K562 (cell line): ENCODE data around the gene PHF10. TPM values are rescaled to one million over a fixed set of nuclear protein-coding genes. Genes with fewer than 3 reads are reported as not detected.

Source experiments
- ATAC-seq: fragments of 200-7000 bp; cut with Tn5 transposase; 3 replicates; pipeline ENCODE4 v1.9.1; 2020; ENCODE audit warnings: moderate library complexity
- BruUV-seq: library from RNA; stranded (reverse); fragments of 400-500 nt; replicated peaks from 2 replicates; lab custom pipeline; 2021; lab: Mats Ljungman, UMichigan
- CTCF ChIA-PET: fragments of 300-600 bp; formaldehyde crosslinking; extraction: SDS; loops from one replicate; lab custom pipeline; 2021; ENCODE audit warnings: low intra/inter-chr PET ratio; lab: Yijun Ruan, JAX
- POLR2A ChIA-PET: fragments of 300-600, 350-650 bp; sonication (Branson Sonifier 250); formaldehyde crosslinking; extraction: SDS; loops from one replicate; lab custom pipeline; 2021; ENCODE audit warnings: antibody characterized with exemption, inconsistent platforms; lab: Yijun Ruan, JAX
- DNase-seq, 4 experiments: peaks; one replicate each; pipeline versions ENCODE4 v3.0.0 to v3.0.0-alpha.2; 2011 to 2018; ENCODE audit warnings: low spot score in 3 of 4, mixed read lengths in 3 of 4; ENCODE audit errors: extremely low read depth in 1 of 4
- FAIRE-seq: peaks from 2 replicates; lab custom pipeline; 2011; peaks lifted over from hg19 to GRCh38; lab: Jason Lieb, UNC
- H2AFZ ChIP-seq: 2 replicates; pipeline ENCODE4 v1.6.0; 2011; ENCODE audit warnings: low read depth, low read length, control low read depth, inconsistent platforms
- H3K27ac ChIP-seq: fragments of 200-600 bp; 3 replicates; pipeline ENCODE4 v1.8.0; 2011; ENCODE audit warnings: low read depth, mild to moderate bottlenecking, control low read depth, inconsistent platforms, low read length, moderate library complexity, mixed read lengths; ENCODE audit errors: extremely low read depth
- H3K27me3 ChIP-seq, 2 experiments: fragments of 300-600 bp in 1 of 2; 2 replicates in 1 of 2; 3 replicates in 1 of 2; pipeline versions ENCODE4 v1.6.0 to v1.8.0; 2011; ENCODE audit warnings: inconsistent platforms in 2 of 2, low read length in 2 of 2, mild to moderate bottlenecking in 1 of 2, mixed read lengths in 1 of 2, moderate library complexity in 1 of 2; ENCODE audit not compliant: control insufficient read depth in 2 of 2, insufficient read depth in 2 of 2
- H3K36me3 ChIP-seq: fragments of 300-600 bp; 3 replicates; pipeline ENCODE4 v1.8.0; 2011; ENCODE audit warnings: mild to moderate bottlenecking, low read length, inconsistent platforms; ENCODE audit not compliant: control insufficient read depth, insufficient read depth
- H3K4me1 ChIP-seq, 2 experiments: fragments of 200-600 bp in 1 of 2; replicated peaks in 1 of 2; 2 replicates in 1 of 2; 3 replicates in 1 of 2; pipeline versions ENCODE4 v1.5.1 to v1.8.0; 2011; ENCODE audit warnings: inconsistent platforms in 2 of 2, low read length in 2 of 2, mild to moderate bottlenecking in 1 of 2, mixed read lengths in 1 of 2, moderate library complexity in 1 of 2; ENCODE audit not compliant: control insufficient read depth in 2 of 2, insufficient read depth in 2 of 2
- H3K4me2 ChIP-seq: 2 replicates; pipeline ENCODE4 v1.6.1; 2011; ENCODE audit warnings: low read length, control low read depth, inconsistent platforms, mixed read lengths; ENCODE audit not compliant: insufficient read depth
- H3K4me3 ChIP-seq: fragments of 200-600 bp; sonication (generic), shearing (Covaris generic); 2 replicates; pipeline ENCODE4 v1.5.1; 2016; ENCODE audit warnings: control low read depth, inconsistent platforms
- H3K79me2 ChIP-seq: fragments of 200-600 bp; 3 replicates; pipeline ENCODE4 v1.8.0; 2011; ENCODE audit warnings: low read length, inconsistent platforms; ENCODE audit not compliant: control insufficient read depth, insufficient read depth
- H3K9ac ChIP-seq, 2 experiments: 2 replicates each; pipeline versions ENCODE4 v1.6.0 to v1.6.1; 2011; ENCODE audit warnings: low read depth in 2 of 2, low read length in 2 of 2, control low read depth in 1 of 2, inconsistent platforms in 1 of 2, mild to moderate bottlenecking in 1 of 2, mixed read lengths in 1 of 2; ENCODE audit not compliant: insufficient read depth in 1 of 2
- H3K9me1 ChIP-seq: one replicate; pipeline ENCODE4 v1.6.0; 2011; ENCODE audit warnings: inconsistent platforms, mild to moderate bottlenecking, low read length, moderate library complexity; ENCODE audit not compliant: control insufficient read depth, insufficient read depth
- H3K9me3 ChIP-seq: replicated peaks from 2 replicates; pipeline ENCODE4 v1.5.1; 2011; ENCODE audit warnings: low read depth, low read length, inconsistent platforms; ENCODE audit not compliant: control insufficient read depth, insufficient read depth
- H4K20me1 ChIP-seq: replicated peaks from 2 replicates; pipeline ENCODE4 v1.6.1; 2011; ENCODE audit warnings: low read length, inconsistent platforms, mixed read lengths; ENCODE audit not compliant: control insufficient read depth, insufficient read depth
- ESRRA ChIP-seq: fragments of 450-650 bp; IDR thresholded peaks from 2 replicates; pipeline ENCODE4 v1.6.1; 2014; ENCODE audit warnings: low read depth, mild to moderate bottlenecking, moderate library complexity, borderline replicate concordance
- ETV5 ChIP-seq: sonication (generic); formaldehyde crosslinking; IDR thresholded peaks from 2 replicates; pipeline ENCODE4 v1.4.0; 2020; ENCODE audit warnings: low read depth, mild to moderate bottlenecking, missing genetic modification reagents
- KHSRP ChIP-seq: fragments of 450-650 bp; IDR thresholded peaks from 2 replicates; pipeline ENCODE4 v1.6.1; 2017
- NELFE ChIP-seq: IDR thresholded peaks from 2 replicates; pipeline ENCODE4 v1.6.1; 2011; ENCODE audit warnings: mild to moderate bottlenecking; ENCODE audit not compliant: insufficient read depth, insufficient read length
- NFXL1 ChIP-seq: fragments of 450-650 bp; formaldehyde crosslinking; IDR thresholded peaks from 2 replicates; pipeline ENCODE4 v1.4.0; 2021; ENCODE audit warnings: mild to moderate bottlenecking
- NONO ChIP-seq, 2 experiments: fragments of 200-400 bp in 1 of 2; fragments of 450-650 bp in 1 of 2; formaldehyde crosslinking in 1 of 2; IDR thresholded peaks; 2 replicates each; pipeline ENCODE4 v1.6.1; 2017; ENCODE audit warnings: low read depth in 2 of 2, mild to moderate bottlenecking in 2 of 2, moderate library complexity in 2 of 2, low read length in 1 of 2
- NUFIP1 ChIP-seq: fragments of 450-650 bp; IDR thresholded peaks from 2 replicates; pipeline ENCODE4 v1.6.1; 2018; ENCODE audit not compliant: partially characterized antibody
- PHF20 ChIP-seq: fragments of 450-650 bp; IDR thresholded peaks from 2 replicates; pipeline ENCODE4 v1.6.1; 2018; ENCODE audit not compliant: partially characterized antibody
- SP2 ChIP-seq: IDR thresholded peaks from 2 replicates; pipeline ENCODE4 v1.6.1; 2011; ENCODE audit warnings: mild to moderate bottlenecking, low read depth, low read length, moderate library complexity; ENCODE audit not compliant: poor library complexity, severe bottlenecking; ENCODE audit errors: extremely low read depth
- SRF ChIP-seq, 2 experiments: fragments of 250-450, 450-650 bp in 1 of 2; sonication (Bioruptor Pico) in 1 of 2; sonication (generic) in 1 of 2; formaldehyde crosslinking; IDR thresholded peaks; 2 replicates each; pipeline versions ENCODE4 v1.5.0 to v1.5.1; 2020 to 2022; ENCODE audit warnings: mild to moderate bottlenecking in 1 of 2, missing genetic modification reagents in 1 of 2
- ZNF444 ChIP-seq: fragments of 250-450 bp; sonication (Bioruptor Pico); IDR thresholded peaks from 2 replicates; pipeline ENCODE4 v1.4.0; 2020; ENCODE audit warnings: mild to moderate bottlenecking, moderate library complexity
- ZNF696 ChIP-seq: fragments of 250-450 bp; sonication (Bioruptor Pico); conservative IDR thresholded peaks from 2 replicates; pipeline ENCODE4 v1.4.0; 2020; ENCODE audit warnings: mild to moderate bottlenecking, moderate library complexity
- ZNF76 ChIP-seq: fragments of 250-450 bp; sonication (Bioruptor Pico); IDR thresholded peaks from 2 replicates; pipeline ENCODE4 v1.4.0; 2020; ENCODE audit warnings: mild to moderate bottlenecking, moderate library complexity, borderline replicate concordance
- WGBS: fragments of 100-300 bp; shearing (Covaris generic); methylation state at CpG from one replicate; pipeline ENCODE4 v1.1.6; 2016; ENCODE audit warnings: low coverage, mixed read lengths; ENCODE audit not compliant: insufficient coverage; ENCODE audit errors: missing lambda C conversion rate; 5-methylcytosine and 5-hydroxymethylcytosine counted together
- in situ Hi-C: fragments of 300-500 bp; cut with MboI; formaldehyde crosslinking; loops from 4 replicates; pipeline ENCODE4 v1.15.0; 2018; ENCODE audit warnings: inconsistent platforms, mixed read lengths
- intact Hi-C: fragments of 100-400 bp; cut with micrococcal nuclease; formaldehyde crosslinking; loops from 2 replicates; pipeline ENCODE4 v1.14.2; 2022
- polyA plus RNA-seq, 8 experiments: library from polyadenylated mRNA; depleted of rRNA in 4 of 8; stranded (reverse) in 5 of 8; unstranded in 3 of 8; fragments of >200 nt; fragmentation: Nextera tagmentation in 2 of 8; fragmentation: Illumina TruSeq in 1 of 8; extraction: Ambion mirVana in 2 of 8; extraction: Trizol in 1 of 8; gene quantifications; 2 replicates each; pipeline versions ENCODE4 v1.2.1 to v1.2.3, GENCODE V29; 2011 to 2014; ENCODE audit warnings: inconsistent platforms in 1 of 8, missing spikeins in 1 of 8
- total RNA-seq, 7 experiments: library from RNA; depleted of rRNA in 6 of 7; stranded (reverse); fragments of >200 nt in 6 of 7; fragmentation: Illumina TruSeq in 2 of 7; extraction: Trizol in 2 of 7; gene quantifications; 2 replicates each; pipeline versions ENCODE4 v1.2.1 to v1.2.3, GENCODE V29; 2011 to 2021; ENCODE audit warnings: low replicate concordance in 1 of 7
- TF ChIP-seq, protein P1 (sequence below): sonication (generic); formaldehyde crosslinking; IDR thresholded peaks from 2 replicates; pipeline ENCODE4 v1.9.0; 2022; ENCODE audit warnings: mild to moderate bottlenecking, missing genetic modification reagents
- TF ChIP-seq, protein P2 (sequence below): fragments of 250-450 bp; sonication (Bioruptor Pico); IDR thresholded peaks from 2 replicates; pipeline ENCODE4 v1.8.0; 2021; ENCODE audit warnings: moderate library complexity, mild to moderate bottlenecking, inconsistent platforms
- TF ChIP-seq, protein P3 (sequence below), 3 experiments: fragments of 200-800 bp in 1 of 3; fragments of 250-450 bp in 1 of 3; fragments of 450-650 bp in 1 of 3; sonication (Bioruptor Pico) in 1 of 3; sonication (Bioruptor generic) in 1 of 3; formaldehyde crosslinking in 1 of 3; IDR thresholded peaks; 2 replicates each; pipeline versions ENCODE4 v1.6.1 to v1.8.0; 2016 to 2022; ENCODE audit warnings: mild to moderate bottlenecking in 2 of 3, missing genetic modification characterization in 2 of 3, missing compliant biosample characterization in 1 of 3, moderate library complexity in 1 of 3

PHF10 gene
- total and polyA plus RNA-seq, 9 of the 15 experiments (the other 6 are each of a cell fraction or from before 2014, with no cell fraction given) = 23.9 to 88.9 (median 46.0) TPM

DNA sequence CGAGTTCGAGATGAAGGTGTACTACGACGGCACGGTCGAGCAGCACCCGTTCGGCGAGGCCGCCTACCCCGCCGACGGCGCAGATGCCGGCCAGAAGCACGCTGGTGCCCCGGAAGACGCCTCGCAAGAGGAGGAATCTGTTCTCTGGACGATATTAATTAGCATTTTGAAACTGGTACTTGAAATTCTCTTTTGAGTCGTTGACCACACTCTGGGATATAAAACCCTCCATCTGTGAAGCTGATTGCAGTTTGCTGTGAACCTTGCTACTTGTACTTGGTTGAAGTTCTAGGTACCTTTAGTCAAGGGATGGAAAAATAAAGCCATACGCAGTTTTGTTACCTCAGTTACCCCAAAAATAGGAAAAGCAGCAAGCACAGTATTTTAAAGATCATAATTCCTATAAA lies 21.5 kb downstream of the PHF10 start:
- POLR2A ChIA-PET = interaction anchor here (0.7 to 5.2 kb wide), 13 partner anchors 8 to 312 kb away, joined by 3 to 24 read pairs (median 7); no protein-coding TSS in a partner anchor
- DNase-seq (no peak), FAIRE-seq (no peak), ATAC-seq (no peak)
- Histone ChIP-seq H3K79me2 (peaks cover 68% of the 10 kb centered on the region), H3K27ac (peak overlapping the region; percentile 90), H3K4me2 (peak overlapping the region; percentile 95), H4K20me1 (no peaks in the 10 kb centered on the region; the same call in none of the 2 replicates), H2AFZ (peak overlapping the region; percentile 86), H3K4me3 (peak overlapping the region; percentile 74), H3K4me1 (peaks cover 13 to 19% of the 10 kb centered on the region in 2 experiments; a peak in 4 of 5 replicates), H3K27me3 (no peaks in the 10 kb centered on the region), H3K9ac (peak overlapping the region; percentile 94 to 96), H3K36me3 (peaks cover 62% of the 10 kb centered on the region), H3K9me1 (no peaks in the 10 kb centered on the region), H3K9me3 (no peaks in the 10 kb centered on the region)
- WGBS = under 1% methylated on average over 22 of the region's 22 CpGs
- in situ Hi-C loops (no loop called here), intact Hi-C loops (loop anchor here (1.0 kb wide), 1 partner anchor 48 kb away; the partner anchor contains the start of genes DYNLT2 and ERMARD)
- no TSS peak for BruUV-seq
- CTCF ChIA-PET = no interaction called here
- TF ChIP-seq NFXL1 (no peak), NELFE (no peak), ZNF76 (CRISPR knock-in tag) (no peak), ESRRA (no peak), ZNF696 (CRISPR knock-in tag) (no peak), PHF20 (no peak), ETV5 (CRISPR knock-in tag) (no peak), ZNF444 (CRISPR knock-in tag) (no peak), SRF (CRISPR knock-in tag; IDR thresholded peaks at IDR 0.05) (0 out of 4 replicates have a peak, but pooled peaks of 1 of the 2 experiments have one; percentile 25), NUFIP1 (no peak), SP2 (no peak), KHSRP (no peak), NONO (IDR thresholded peaks at IDR 0.05; ENCODE audit: low read depth in 2 of 2, low read length in 1 of 2) (0 out of 4 replicates have a peak, but pooled peaks of 1 of the 2 experiments have one; percentile 11)
- TF ChIP-seq, protein P1, sequence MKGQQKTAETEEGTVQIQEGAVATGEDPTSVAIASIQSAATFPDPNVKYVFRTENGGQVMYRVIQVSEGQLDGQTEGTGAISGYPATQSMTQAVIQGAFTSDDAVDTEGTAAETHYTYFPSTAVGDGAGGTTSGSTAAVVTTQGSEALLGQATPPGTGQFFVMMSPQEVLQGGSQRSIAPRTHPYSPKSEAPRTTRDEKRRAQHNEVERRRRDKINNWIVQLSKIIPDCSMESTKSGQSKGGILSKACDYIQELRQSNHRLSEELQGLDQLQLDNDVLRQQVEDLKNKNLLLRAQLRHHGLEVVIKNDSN = no peak
- TF ChIP-seq, protein P2, sequence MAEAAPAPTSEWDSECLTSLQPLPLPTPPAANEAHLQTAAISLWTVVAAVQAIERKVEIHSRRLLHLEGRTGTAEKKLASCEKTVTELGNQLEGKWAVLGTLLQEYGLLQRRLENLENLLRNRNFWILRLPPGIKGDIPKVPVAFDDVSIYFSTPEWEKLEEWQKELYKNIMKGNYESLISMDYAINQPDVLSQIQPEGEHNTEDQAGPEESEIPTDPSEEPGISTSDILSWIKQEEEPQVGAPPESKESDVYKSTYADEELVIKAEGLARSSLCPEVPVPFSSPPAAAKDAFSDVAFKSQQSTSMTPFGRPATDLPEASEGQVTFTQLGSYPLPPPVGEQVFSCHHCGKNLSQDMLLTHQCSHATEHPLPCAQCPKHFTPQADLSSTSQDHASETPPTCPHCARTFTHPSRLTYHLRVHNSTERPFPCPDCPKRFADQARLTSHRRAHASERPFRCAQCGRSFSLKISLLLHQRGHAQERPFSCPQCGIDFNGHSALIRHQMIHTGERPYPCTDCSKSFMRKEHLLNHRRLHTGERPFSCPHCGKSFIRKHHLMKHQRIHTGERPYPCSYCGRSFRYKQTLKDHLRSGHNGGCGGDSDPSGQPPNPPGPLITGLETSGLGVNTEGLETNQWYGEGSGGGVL (CRISPR knock-in tag) = no peak
- TF ChIP-seq, protein P3, sequence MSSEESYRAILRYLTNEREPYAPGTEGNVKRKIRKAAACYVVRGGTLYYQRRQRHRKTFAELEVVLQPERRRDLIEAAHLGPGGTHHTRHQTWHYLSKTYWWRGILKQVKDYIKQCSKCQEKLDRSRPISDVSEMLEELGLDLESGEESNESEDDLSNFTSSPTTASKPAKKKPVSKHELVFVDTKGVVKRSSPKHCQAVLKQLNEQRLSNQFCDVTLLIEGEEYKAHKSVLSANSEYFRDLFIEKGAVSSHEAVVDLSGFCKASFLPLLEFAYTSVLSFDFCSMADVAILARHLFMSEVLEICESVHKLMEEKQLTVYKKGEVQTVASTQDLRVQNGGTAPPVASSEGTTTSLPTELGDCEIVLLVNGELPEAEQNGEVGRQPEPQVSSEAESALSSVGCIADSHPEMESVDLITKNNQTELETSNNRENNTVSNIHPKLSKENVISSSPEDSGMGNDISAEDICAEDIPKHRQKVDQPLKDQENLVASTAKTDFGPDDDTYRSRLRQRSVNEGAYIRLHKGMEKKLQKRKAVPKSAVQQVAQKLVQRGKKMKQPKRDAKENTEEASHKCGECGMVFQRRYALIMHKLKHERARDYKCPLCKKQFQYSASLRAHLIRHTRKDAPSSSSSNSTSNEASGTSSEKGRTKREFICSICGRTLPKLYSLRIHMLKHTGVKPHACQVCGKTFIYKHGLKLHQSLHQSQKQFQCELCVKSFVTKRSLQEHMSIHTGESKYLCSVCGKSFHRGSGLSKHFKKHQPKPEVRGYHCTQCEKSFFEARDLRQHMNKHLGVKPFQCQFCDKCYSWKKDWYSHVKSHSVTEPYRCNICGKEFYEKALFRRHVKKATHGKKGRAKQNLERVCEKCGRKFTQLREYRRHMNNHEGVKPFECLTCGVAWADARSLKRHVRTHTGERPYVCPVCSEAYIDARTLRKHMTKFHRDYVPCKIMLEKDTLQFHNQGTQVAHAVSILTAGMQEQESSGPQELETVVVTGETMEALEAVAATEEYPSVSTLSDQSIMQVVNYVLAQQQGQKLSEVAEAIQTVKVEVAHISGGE (CRISPR knock-in tag; IDR thresholded peaks at IDR 0.05) = no peak
